NT2/D1 (cell line): ENCODE results near the gene FABP6.

Source experiments
- SUZ12 ChIP-seq: IDR thresholded peaks from 2 replicates; pipeline ENCODE4 v1.6.1; 2011; ENCODE audit not compliant: insufficient read length, insufficient read depth; ENCODE audit errors: extremely low read depth
- YY1 ChIP-seq: IDR thresholded peaks from 2 replicates; pipeline ENCODE4 v1.6.1; 2011; ENCODE audit not compliant: insufficient read length, insufficient read depth
- ZNF274 ChIP-seq: IDR thresholded peaks from 2 replicates; pipeline ENCODE4 v1.6.1; 2011; ENCODE audit warnings: mild to moderate bottlenecking, low read depth, low read length

GRCh38 chr5:160180931-160181330 lies 48.4 kb upstream of the FABP6 start:
- TF ChIP-seq SUZ12 (no peak), YY1 (no peak), ZNF274 (no peak)
